RCC 7860 (cell line): ENCODE results near the gene PGAM2.
"Not testable (repeated sequence)": the region's sequence is repeated elsewhere in the genome, so short reads cannot be mapped to it uniquely, and the experiment has no call there.

Source experiments
- DNase-seq: peaks from one replicate; pipeline ENCODE4 v3.0.0-alpha.2; 2015; ENCODE audit warnings: low spot score
- FAIRE-seq: peaks from 2 replicates; lab custom pipeline; 2012; peaks lifted over from hg19 to GRCh38; lab: Jason Lieb, UNC

The PGAM2 gene

GRCh38 chr7:44033971-44034844 lies 31.2 kb downstream of the PGAM2 start:
- FAIRE-seq, DNase-seq: not testable (repeated sequence)

GRCh38 chr7:44032031-44032430 lies 33.3 kb downstream of the PGAM2 start:
- not testable (repeated sequence) for FAIRE-seq, DNase-seq

DNA sequence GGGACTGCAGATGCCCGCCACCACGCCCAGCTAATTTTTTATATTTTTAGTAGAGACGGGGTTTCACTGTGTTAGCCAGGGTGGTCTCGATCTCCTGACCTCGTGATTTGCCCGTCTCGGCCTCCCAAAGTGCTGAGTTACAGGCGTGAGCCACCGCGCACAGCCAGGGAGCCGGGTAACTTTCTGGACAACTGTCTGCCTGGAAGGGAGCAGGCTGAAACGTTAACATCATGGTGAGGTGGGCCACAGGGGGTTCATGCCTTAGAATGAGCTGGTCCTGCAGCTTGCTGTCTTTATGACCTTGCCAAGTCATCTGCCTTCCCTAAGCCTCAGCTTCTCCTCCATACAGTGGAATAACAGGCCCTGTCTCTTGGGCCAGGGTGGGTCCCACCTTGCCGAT lies 34.0 kb downstream of the PGAM2 start:
- not testable (repeated sequence) for FAIRE-seq, DNase-seq

DNA sequence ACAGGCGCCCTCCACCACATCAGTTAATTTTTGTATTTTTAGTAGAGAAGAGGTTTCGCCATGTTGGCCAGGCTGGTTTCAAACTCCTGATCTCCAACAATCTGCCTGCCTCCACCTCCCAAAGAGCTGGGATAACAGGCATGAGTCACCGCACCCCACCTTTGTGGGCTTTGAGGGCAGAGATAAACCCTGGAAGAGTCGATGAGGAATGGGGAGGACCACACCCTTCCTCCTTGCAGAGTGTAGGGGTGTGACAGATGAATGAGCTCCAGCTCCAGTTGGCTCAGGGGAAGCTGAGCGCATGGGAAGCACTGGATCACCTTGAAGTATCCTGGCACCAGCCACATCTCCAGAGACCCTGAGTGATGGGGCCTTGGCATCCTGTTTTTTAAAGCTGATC lies 35.3 kb downstream of the PGAM2 start:
- FAIRE-seq, DNase-seq: not testable (repeated sequence)

DNA sequence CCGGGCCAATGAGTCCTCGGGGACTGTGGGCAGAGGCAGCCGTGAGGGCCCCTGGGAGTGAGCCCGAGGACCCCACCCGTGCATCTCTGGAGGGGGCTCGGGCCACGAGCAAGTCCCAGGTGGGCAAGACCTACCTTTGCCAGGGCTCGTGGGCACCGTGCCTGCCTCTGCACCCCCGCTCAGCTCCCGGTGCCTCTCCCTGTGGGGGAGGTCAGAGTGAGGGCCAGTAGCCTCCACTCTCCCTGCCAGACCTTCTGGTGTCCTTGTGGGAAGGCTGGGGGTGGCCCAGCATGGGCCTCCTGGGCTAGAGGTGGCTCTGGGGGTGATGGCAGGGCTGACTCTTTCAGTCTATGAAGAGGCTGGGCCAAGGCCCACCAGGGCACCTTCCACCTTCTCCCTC lies 35.9 kb downstream of the PGAM2 start:
- not testable (repeated sequence) for FAIRE-seq, DNase-seq

- FAIRE-seq, DNase-seq: not testable (repeated sequence)
Measured at GRCh38 chr7:44022796-44023467, 42.4 kb downstream of the PGAM2 start.

DNA sequence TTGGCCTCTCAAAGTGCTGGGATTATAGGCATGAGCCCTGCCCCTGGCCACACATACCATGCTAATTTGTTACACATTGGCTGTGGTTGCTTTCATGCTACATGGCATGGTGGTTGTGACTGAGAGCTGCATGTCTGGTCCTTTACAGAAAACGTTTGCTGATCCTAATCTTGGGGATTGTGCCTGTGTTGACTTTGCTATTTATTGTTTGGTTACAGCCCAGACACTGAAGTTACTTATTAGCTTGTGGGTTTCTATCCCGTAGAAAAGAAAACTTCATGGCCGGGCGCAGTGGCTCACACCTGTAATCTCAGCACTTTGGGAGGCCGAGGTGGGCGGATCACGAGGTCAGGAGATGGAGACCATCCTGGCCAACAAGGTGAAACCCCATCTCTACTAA lies 43.3 kb downstream of the PGAM2 start:
- not testable (repeated sequence) for FAIRE-seq, DNase-seq

GRCh38 chr7:44019825-44020224 lies 45.5 kb downstream of the PGAM2 start:
- DNase-seq = not testable (repeated sequence)

DNA sequence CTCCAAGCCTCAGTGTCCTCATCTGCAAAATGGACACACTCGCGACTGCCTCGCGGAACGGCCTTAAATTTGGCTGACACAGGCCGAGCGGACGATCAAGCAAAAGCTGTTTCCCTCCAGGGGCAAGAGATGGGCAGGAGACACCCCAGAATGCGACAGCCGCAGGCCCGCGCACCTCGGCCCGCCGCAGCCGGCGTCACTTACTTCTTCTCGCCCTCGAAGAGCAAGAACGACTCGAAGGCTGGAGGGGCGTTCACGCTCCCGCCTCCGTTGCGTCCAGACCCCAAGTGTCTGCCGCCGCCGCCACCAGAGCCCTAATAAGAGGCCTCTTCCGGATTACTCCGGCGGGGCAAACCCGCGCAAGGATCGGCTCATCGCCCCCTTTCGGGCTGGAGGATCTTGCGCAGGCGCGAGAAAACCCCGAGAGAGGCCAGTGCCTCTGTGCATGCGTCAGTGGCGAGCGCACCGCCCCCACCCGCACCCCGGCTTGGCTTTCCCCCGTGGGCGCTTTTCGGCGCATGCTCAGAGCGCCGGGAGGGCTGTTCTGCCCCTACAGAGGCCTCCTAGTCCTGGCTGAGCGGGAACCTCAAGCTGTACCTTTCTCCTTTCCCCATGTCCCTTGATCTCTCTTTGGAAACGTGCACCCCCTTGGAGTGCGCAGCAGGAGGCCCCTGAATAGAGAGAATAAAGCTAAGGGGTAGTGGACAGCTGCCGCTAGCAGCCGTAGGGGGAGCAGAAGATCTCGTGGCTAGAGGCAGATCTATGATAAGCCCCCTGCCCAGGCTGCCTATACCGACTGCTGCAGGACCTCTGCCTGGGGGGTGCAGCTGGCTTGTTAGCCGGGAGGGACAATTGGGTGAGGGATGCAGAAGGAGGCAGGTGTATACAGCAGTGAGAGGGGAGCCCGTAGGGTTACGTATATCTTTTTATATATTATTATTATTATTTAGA lies 46.2 kb downstream of the PGAM2 start:
- DNase-seq = peak; percentile 84
- FAIRE-seq = not testable (repeated sequence)

More at GRCh38 chr7:44019825-44020224, 45.5 kb downstream of the PGAM2 start:
- not testable (repeated sequence) for FAIRE-seq

DNA sequence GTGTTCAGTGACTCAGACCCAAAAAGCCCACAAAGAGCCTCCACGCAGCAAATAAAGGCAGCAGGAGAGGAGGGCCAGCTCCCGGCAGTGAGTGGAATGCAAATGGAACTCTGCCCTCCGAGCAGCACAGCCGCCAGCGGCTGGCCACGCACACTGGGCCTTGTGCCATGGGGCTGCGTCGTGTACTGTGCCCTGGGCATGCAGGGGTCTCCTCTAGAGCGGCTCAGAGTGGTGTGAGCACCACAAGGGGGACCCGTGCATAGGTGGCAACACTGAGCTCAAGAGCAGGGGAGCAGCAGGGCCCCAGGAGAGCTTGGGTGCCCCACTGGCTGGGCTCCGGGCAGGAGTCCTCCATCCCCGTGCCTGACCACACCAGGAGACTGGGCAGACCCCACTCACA lies 50.3 kb downstream of the PGAM2 start:
- FAIRE-seq = not testable (repeated sequence)

More for the DNA sequence above, 50.3 kb downstream of the PGAM2 start:
- not testable (repeated sequence) for DNase-seq
